ENCODE data around the gene AMN1. TPM values are rescaled to one million over a fixed set of nuclear protein-coding genes. Genes with fewer than 3 reads are reported as not detected.

Gene AMN1
- total RNA-seq (2016; rRNA removed; fragmentation: Illumina TruSeq; extraction: Trizol) = 7.5 and 11.3 TPM in 2 replicates
- total RNA-seq (2016; cell fraction: cytosol; rRNA removed; fragmentation: Illumina TruSeq; extraction: Trizol; ENCODE audit: low read depth) = 7.7 and 9.1 TPM in 2 replicates
- total RNA-seq (2016; cell fraction: insoluble cytoplasmic fraction; rRNA removed; fragmentation: Illumina TruSeq; extraction: Trizol) = 8.3 and 9.6 TPM in 2 replicates
- 8.9 and 9.0 TPM in 2 replicates for total RNA-seq (2016; cell fraction: membrane; rRNA removed; fragmentation: Illumina TruSeq; extraction: Trizol)
- 6.7 and 6.8 TPM in 2 replicates for total RNA-seq (2016; cell fraction: nucleus; rRNA removed; fragmentation: Illumina TruSeq; extraction: Trizol)
- polyA plus RNA-seq (2011; rRNA removed) = 26.3 and 26.5 TPM in 2 replicates
- polyA plus RNA-seq (2011; cell fraction: cytosol; rRNA removed) = 13.9 and 26.8 TPM in 2 replicates
- polyA plus RNA-seq (2011; cell fraction: nucleus; rRNA removed) = 10.6 and 16.4 TPM in 2 replicates
- polyA plus RNA-seq (2012) = 20.1 and 34.9 TPM in 2 replicates
- polyA plus RNA-seq (2016; cell fraction: cytosol; fragmentation: Illumina TruSeq; extraction: Trizol; ENCODE audit: low read depth) = 3.8 and 4.5 TPM in 2 replicates
- polyA plus RNA-seq (2016; cell fraction: insoluble cytoplasmic fraction; fragmentation: Illumina TruSeq; extraction: Trizol; ENCODE audit: low read depth) = 9.2 and 10.1 TPM in 2 replicates
- 7.3 and 8.2 TPM in 2 replicates for polyA plus RNA-seq (2016; cell fraction: membrane; fragmentation: Illumina TruSeq; extraction: Trizol; ENCODE audit: low read depth)
- polyA plus RNA-seq (2016; cell fraction: nucleus; fragmentation: Illumina TruSeq; extraction: Trizol; ENCODE audit: insufficient read depth, low read depth) = 8.4 and 8.8 TPM in 2 replicates
- polyA minus RNA-seq (2011; rRNA and poly(A)+ RNA removed; ENCODE audit: low replicate concordance) = 3.4 and 6.6 TPM in 2 replicates
- 9.8 and 12.4 TPM in 2 replicates for polyA minus RNA-seq (2011; cell fraction: cytosol; rRNA and poly(A)+ RNA removed)
- polyA minus RNA-seq (2011; cell fraction: nucleus; rRNA and poly(A)+ RNA removed) = 15.1 and 20.8 TPM in 2 replicates
- Bru-seq, nascent RNA = percentile 52 among the genes with signal in this experiment
- percentile 49 among the genes with signal in this experiment for BruChase-seq, experiment 1, labeled RNA remaining after a 6-hour chase
- percentile 52 among the genes with signal in this experiment for BruChase-seq, experiment 2, labeled RNA remaining after a 2-hour chase
- long read RNA-seq, experiment 1, transcript AMN1-201 (7 exons, 2,110 nt) = major isoform, 9 of 17 reads
- long read RNA-seq, experiment 1, partial matches to known transcripts = 1 of 17 reads
- long read RNA-seq, experiment 1, other reads (novel, unspliced or antisense) = 4 of 17 reads
- long read RNA-seq, experiment 2, transcript AMN1-201 (7 exons, 2,110 nt) = major isoform, 5 of 12 reads
- long read RNA-seq, experiment 2, partial matches to known transcripts = 0 of 12 reads
- long read RNA-seq, experiment 2, other reads (novel, unspliced or antisense) = 6 of 12 reads

DNA sequence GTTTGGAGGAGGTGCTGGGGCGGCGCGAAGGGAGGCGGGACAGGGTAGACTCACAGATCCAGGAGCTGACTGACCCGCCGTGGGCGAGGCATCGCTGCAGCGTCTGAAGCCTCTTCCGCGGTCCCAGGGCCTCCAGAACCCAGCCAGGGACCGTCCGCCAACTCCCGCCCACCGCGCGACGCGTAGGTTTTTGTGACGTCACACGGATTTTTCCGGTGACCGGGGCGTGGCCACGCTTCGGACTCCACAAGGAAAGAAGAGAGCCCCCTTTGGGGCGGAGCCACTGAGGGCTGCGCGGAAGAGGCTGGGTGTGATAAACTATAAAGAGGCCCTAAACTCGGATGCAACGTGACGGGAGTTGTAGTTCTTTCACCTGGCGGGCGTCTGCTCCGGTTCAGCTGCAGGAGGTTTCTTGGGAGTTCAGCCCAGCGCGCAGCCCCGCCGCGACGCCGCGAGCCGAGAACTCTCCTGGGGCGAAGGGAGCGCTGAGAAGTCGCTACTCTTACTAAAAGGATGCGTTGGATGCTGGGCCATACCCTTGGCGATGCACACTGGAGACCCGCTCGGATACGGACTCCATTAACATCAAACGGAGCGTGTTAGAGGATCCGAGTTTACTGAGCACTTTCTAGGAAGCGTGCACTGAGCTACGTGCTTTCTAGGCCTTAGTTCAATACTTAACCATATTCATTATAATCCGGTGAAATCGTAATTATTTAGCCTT is at the start of gene AMN1:
AMN1 (minus strand) TSS at position 105 of the 724 bp plus-strand sequence; CDS start at position 92, 13 bp downstream.
- Histone ChIP-seq H3K4me1 (ENCODE audit: insufficient read depth, low read length) (peaks cover 61% of the 10 kb centered on the region), H3K4me2 (ENCODE audit: low read depth, low read length) (peak within 1 kb of the TSS; percentile 89), H4K20me1 (ENCODE audit: insufficient read depth, low read length) (no peaks in the 10 kb centered on the region), H3K27ac (ENCODE audit: extremely low read length, insufficient read depth, low read length) (peak within 1 kb of the TSS; percentile 93), H3K9me3 (ENCODE audit: low read length) (no peaks in the 10 kb centered on the region), H3K4me3 (replicated peaks in 1 of 3; ENCODE audit: insufficient read depth in 1 of 3, low read depth in 2 of 3, low read length in 3 of 3) (peak within 1 kb of the TSS; percentile 80 to 88 (median 84)), H3K36me3 (replicated peaks in 1 of 2; ENCODE audit: control insufficient read depth in 1 of 2, insufficient read depth in 2 of 2, low read length in 2 of 2) (no peaks in the 10 kb centered on the region), H3K27me3 (ENCODE audit: control insufficient read depth in 1 of 2, insufficient read depth in 2 of 2, low read length in 2 of 2) (no peaks in the 10 kb centered on the region; a peak in 1 of 5 replicates), H3K9ac (ENCODE audit: insufficient read depth, low read depth, low read length) (peak within 1 kb of the TSS; percentile 86), H2AFZ (ENCODE audit: low read length) (peak within 1 kb of the TSS; percentile 71), H3K79me2 (ENCODE audit: insufficient read depth, low read length) (peaks cover 4% of the 10 kb centered on the region)
- intact Hi-C loops (cut with micrococcal nuclease; ENCODE audit: unreplicated experiment) = loop anchor here (2.0 to 10.0 kb wide), 4 partner anchors 14 to 402 kb away; partner anchors contain the start of gene SINHCAF
- peak; percentile 98 for DNase-seq (ENCODE audit: low spot score)
- FAIRE-seq = peak; percentile 94
- in situ Hi-C loops (cut with HindIII; ENCODE audit: extremely low pct_ligation_motif_present, low pct_unique_long_range_greater_than_20kb) = no loop called here
- peak; percentile 99 for ATAC-seq
- ChIA-PET POLR2A (interaction anchor here (1.4 to 2.3 kb wide), 6 partner anchors 10 to 230 kb away, joined by 4 to 21 read pairs (median 11); partner anchors contain the start of genes ETFBKMT and RESF1), CTCF (ENCODE audit: low intra/inter-chr PET ratio, low total read pairs) (no interaction called here)
- WGBS (ENCODE audit: low lambda C conversion rate) = under 1% methylated on average over 30 of the region's 59 CpGs
- BruUV-seq (replicated peaks) = no TSS peak
- TF ChIP-seq HNRNPK (IDR thresholded peaks at IDR 0.05; ENCODE audit: low read depth, low read length, poor library complexity, severe bottlenecking) = peak; percentile 89
- TF ChIP-seq RFX3 (CRISPR knock-in tag; IDR thresholded peaks at IDR 0.05) = peak; percentile 28; the same call in 1 of the 2 replicates
- TF ChIP-seq MAZ (IDR thresholded peaks at IDR 0.05; ENCODE audit: borderline replicate concordance, low read depth, low read length) = 0 out of 2 replicates have a peak, but pooled peaks have one; percentile 46
- TF ChIP-seq MAZ (CRISPR knock-in tag; IDR thresholded peaks at IDR 0.05; ENCODE audit: low read depth) = peak; percentile 80
- TF ChIP-seq ZSCAN22 (CRISPR knock-in tag; IDR thresholded peaks at IDR 0.05) = no peak
- peak; percentile 95 for TF ChIP-seq BCL6 (CRISPR knock-in tag; IDR thresholded peaks at IDR 0.05)
- TF ChIP-seq EED (CRISPR knock-in tag; IDR thresholded peaks at IDR 0.05) = 0 out of 2 replicates have a peak, but pooled peaks have one; percentile 64
- TF ChIP-seq ATF7 (IDR thresholded peaks at IDR 0.05) = peak; percentile 97
- peak; percentile 95 for TF ChIP-seq ATF7 (CRISPR knock-in tag; IDR thresholded peaks at IDR 0.05)
- no peak for TF ChIP-seq TBP (CRISPR knock-in tag; IDR thresholded peaks at IDR 0.05)
- TF ChIP-seq LCORL (IDR thresholded peaks at IDR 0.05) = no peak
- TF ChIP-seq LCORL (CRISPR knock-in tag; IDR thresholded peaks at IDR 0.05) = no peak; the same call in 1 of the 2 replicates
- peak; percentile 50; the same call in 1 of the 2 replicates for TF ChIP-seq HNF1A (IDR thresholded peaks at IDR 0.05; ENCODE audit: low read depth)
- TF ChIP-seq HNF1A (CRISPR knock-in tag; IDR thresholded peaks at IDR 0.05; ENCODE audit: borderline replicate concordance) = no peak
- TF ChIP-seq ZNF816 (CRISPR knock-in tag; IDR thresholded peaks at IDR 0.05; ENCODE audit: borderline replicate concordance) = peak; percentile 58; the same call in 1 of the 2 replicates

Data from HepG2 (cell line).